ENCODE measurements around the gene OPCML.

DNA sequence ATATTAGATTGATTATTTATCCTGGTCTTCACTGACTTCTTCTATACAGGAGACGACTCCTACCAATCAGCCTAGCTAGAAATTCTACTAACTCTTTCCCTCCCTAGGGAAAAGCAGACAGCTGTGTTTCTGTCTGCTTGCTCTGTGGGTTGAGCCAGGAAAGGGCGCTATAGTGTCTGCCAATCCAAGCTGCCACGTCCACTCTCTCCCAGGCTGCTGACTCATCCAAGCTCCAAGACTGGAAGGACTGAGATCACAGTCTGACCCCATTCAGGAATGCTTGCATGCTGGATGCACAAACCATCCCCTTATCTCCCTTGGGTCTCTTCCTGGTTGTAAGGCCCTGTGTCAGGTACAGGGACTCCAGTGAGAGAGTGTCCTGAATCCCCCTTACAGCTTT, 955.6 kb downstream of the OPCML start:
- TF ChIP-seq, protein P1, sequence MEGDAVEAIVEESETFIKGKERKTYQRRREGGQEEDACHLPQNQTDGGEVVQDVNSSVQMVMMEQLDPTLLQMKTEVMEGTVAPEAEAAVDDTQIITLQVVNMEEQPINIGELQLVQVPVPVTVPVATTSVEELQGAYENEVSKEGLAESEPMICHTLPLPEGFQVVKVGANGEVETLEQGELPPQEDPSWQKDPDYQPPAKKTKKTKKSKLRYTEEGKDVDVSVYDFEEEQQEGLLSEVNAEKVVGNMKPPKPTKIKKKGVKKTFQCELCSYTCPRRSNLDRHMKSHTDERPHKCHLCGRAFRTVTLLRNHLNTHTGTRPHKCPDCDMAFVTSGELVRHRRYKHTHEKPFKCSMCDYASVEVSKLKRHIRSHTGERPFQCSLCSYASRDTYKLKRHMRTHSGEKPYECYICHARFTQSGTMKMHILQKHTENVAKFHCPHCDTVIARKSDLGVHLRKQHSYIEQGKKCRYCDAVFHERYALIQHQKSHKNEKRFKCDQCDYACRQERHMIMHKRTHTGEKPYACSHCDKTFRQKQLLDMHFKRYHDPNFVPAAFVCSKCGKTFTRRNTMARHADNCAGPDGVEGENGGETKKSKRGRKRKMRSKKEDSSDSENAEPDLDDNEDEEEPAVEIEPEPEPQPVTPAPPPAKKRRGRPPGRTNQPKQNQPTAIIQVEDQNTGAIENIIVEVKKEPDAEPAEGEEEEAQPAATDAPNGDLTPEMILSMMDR (conservative IDR thresholded peaks at IDR 0.05; ENCODE audit: low read depth, low read length): no peak
- TF ChIP-seq EZH2 (IDR thresholded peaks at IDR 0.05; ENCODE audit: low read length, unreplicated experiment): no peak

Measured in PC-3 (cell line).